C4-2B (cell line): Measurements from ENCODE around the gene ZG16B.

Experiments
- CTCF ChIP-seq: fragments of 450-650 bp; conservative IDR thresholded peaks from 2 replicates; pipeline ENCODE4 v1.5.1; 2017; ENCODE audit warnings: mild to moderate bottlenecking
- ZFX ChIP-seq: fragments of 450-650 bp; IDR thresholded peaks from 2 replicates; pipeline ENCODE4 v1.6.1; 2017

GRCh38 chr16:2810651-2811050 is 19.5 kb upstream of the ZG16B start:
- TF ChIP-seq ZFX (no peak), CTCF (no peak)
